Fibroblast of mammary gland (primary cell): Measurements from ENCODE around the gene MYRIP.
A peak's percentile ranks its signal among the peaks of the same experiment; 100 is the strongest.

Experiments used
- DNase-seq: peaks from one replicate; pipeline ENCODE4 v3.0.0-alpha.2; 2010; ENCODE audit warnings: low read depth
- H3K4me3 ChIP-seq: 2 replicates; pipeline ENCODE4 v1.5.1; 2011; ENCODE audit warnings: low read depth, mild to moderate bottlenecking, low read length, moderate library complexity; ENCODE audit not compliant: control insufficient read depth
- CTCF ChIP-seq: conservative IDR thresholded peaks from 2 replicates; pipeline ENCODE4 v1.5.1; 2011; ENCODE audit warnings: low read depth, low read length, inconsistent platforms; ENCODE audit not compliant: control insufficient read depth, insufficient read depth

MYRIP gene

GRCh38 chr3:39910826-39911464 is 101.5 kb downstream of the MYRIP start:
- DNase-seq = peak; percentile 73
- no peak overlapping the region for H3K4me3 ChIP-seq
- TF ChIP-seq CTCF = no peak

GRCh38 chr3:39911465-39912309 is 102.3 kb downstream of the MYRIP start:
- DNase-seq = no peak
- no peak overlapping the region for H3K4me3 ChIP-seq
- TF ChIP-seq CTCF = no peak

- no peak for DNase-seq
- no peak for TF ChIP-seq CTCF
- no peak overlapping the region for H3K4me3 ChIP-seq
Observed at GRCh38 chr3:39915027-39915426, 105.6 kb downstream of the MYRIP start.

- no peak overlapping the region for H3K4me3 ChIP-seq
- no peak for TF ChIP-seq CTCF
- DNase-seq = peak; percentile 79
Observed at GRCh38 chr3:39917065-39917773, 107.8 kb downstream of the MYRIP start.

- no peak for DNase-seq
- no peak overlapping the region for H3K4me3 ChIP-seq
- no peak for TF ChIP-seq CTCF
Observed at GRCh38 chr3:39919281-39919680, 109.9 kb downstream of the MYRIP start.

- no peak for TF ChIP-seq CTCF
- peak; percentile 41 for DNase-seq
- H3K4me3 ChIP-seq = no peak overlapping the region
Observed at GRCh38 chr3:39920271-39920670, 110.9 kb downstream of the MYRIP start.
